GM12878 (cell line): Measurements from ENCODE around the gene MRPL37. TPM values are rescaled to one million over a fixed set of nuclear protein-coding genes. Genes with fewer than 3 reads are reported as not detected.

Experiments
- ATAC-seq: fragments of 200-7000 bp; cut with Tn5 transposase; 3 replicates; pipeline ENCODE4 v1.9.1; 2020; ENCODE audit warnings: mild to moderate bottlenecking, moderate library complexity
- BruUV-seq: library from RNA; stranded (reverse); fragments of 400-500 nt; replicated peaks from 2 replicates; lab custom pipeline; 2021; lab: Mats Ljungman, UMichigan
- CTCF ChIA-PET: fragments of 300-600 bp; sonication (Branson Sonifier 250); formaldehyde crosslinking; extraction: SDS; loops from one replicate; lab custom pipeline; 2021; ENCODE audit warnings: inconsistent platforms; lab: Yijun Ruan, JAX
- POLR2A ChIA-PET: fragments of 350-600 bp; formaldehyde crosslinking; extraction: SDS; loops from one replicate; lab custom pipeline; 2021; ENCODE audit warnings: inconsistent platforms; lab: Charles Lee
- RAD21 ChIA-PET: fragments of 300-600 bp; sonication (Branson Sonifier 250); formaldehyde crosslinking; loops from one replicate; lab custom pipeline; 2023; ENCODE audit warnings: antibody characterized with exemption; ENCODE audit not compliant: unreplicated experiment; lab: Charles Lee
- SMC1A ChIA-PET: fragments of 300-600 bp; sonication (Branson Sonifier 250); formaldehyde crosslinking; loops from one replicate; lab custom pipeline; 2023; ENCODE audit not compliant: unreplicated experiment, uncharacterized antibody; lab: Charles Lee
- DNase-seq: peaks from one replicate; pipeline ENCODE4 v3.0.0-alpha.2; 2011; ENCODE audit warnings: low read depth, low spot score
- FAIRE-seq: peaks from 3 replicates; lab custom pipeline; 2011; peaks lifted over from hg19 to GRCh38; lab: Jason Lieb, UNC
- H2AFZ ChIP-seq: 2 replicates; pipeline ENCODE4 v1.6.0; 2011; ENCODE audit warnings: low read depth, low read length, control low read depth; ENCODE audit not compliant: control insufficient read depth
- H3K27ac ChIP-seq: 2 replicates; pipeline ENCODE4 v1.5.1; 2011; ENCODE audit warnings: control low read depth; ENCODE audit not compliant: control insufficient read depth, insufficient read depth
- H3K27me3 ChIP-seq, 2 experiments: replicated peaks in 1 of 2; 2 replicates each; pipeline versions ENCODE4 v1.6.0 to v1.6.1; 2011; ENCODE audit warnings: low read length in 1 of 2; ENCODE audit not compliant: control insufficient read depth in 2 of 2, insufficient read depth in 2 of 2
- H3K36me3 ChIP-seq, 2 experiments: 2 replicates each; pipeline ENCODE4 v1.5.1; 2011; ENCODE audit warnings: low read length in 1 of 2; ENCODE audit not compliant: control insufficient read depth in 2 of 2, insufficient read depth in 2 of 2
- H3K4me1 ChIP-seq: 2 replicates; pipeline ENCODE4 v1.6.1; 2011; ENCODE audit warnings: mild to moderate bottlenecking, low read length, moderate library complexity, mixed read lengths; ENCODE audit not compliant: control insufficient read depth, insufficient read depth
- H3K4me2 ChIP-seq: 2 replicates; pipeline ENCODE4 v1.6.0; 2011; ENCODE audit warnings: control low read depth; ENCODE audit not compliant: control insufficient read depth, insufficient read depth
- H3K4me3 ChIP-seq: fragments of 200-600 bp; sonication (generic); 2 replicates; pipeline ENCODE4 v1.5.1; 2016
- H3K79me2 ChIP-seq: 2 replicates; pipeline ENCODE4 v1.6.0; 2011; ENCODE audit warnings: low read length; ENCODE audit not compliant: control insufficient read depth, insufficient read depth
- H3K9ac ChIP-seq: 2 replicates; pipeline ENCODE4 v1.8.0; 2011; ENCODE audit warnings: low read length, control low read depth, mixed read lengths; ENCODE audit not compliant: control insufficient read depth, insufficient read depth
- H3K9me3 ChIP-seq: replicated peaks from 3 replicates; pipeline ENCODE4 v1.5.1; 2011; ENCODE audit warnings: mild to moderate bottlenecking, low read length; ENCODE audit not compliant: control insufficient read depth, insufficient read depth
- H4K20me1 ChIP-seq: 2 replicates; pipeline ENCODE4 v1.6.0; 2011; ENCODE audit not compliant: control insufficient read depth, insufficient read depth
- CHD4 ChIP-seq: fragments of 200-600 bp; sonication (generic); IDR thresholded peaks from 2 replicates; pipeline ENCODE4 v1.6.1; 2016; ENCODE audit warnings: mild to moderate bottlenecking
- CUX1 ChIP-seq: IDR thresholded peaks from 2 replicates; pipeline ENCODE4 v1.6.1; 2012; ENCODE audit warnings: improper control_type of control experiment, low read depth, low read length; ENCODE audit not compliant: insufficient replicate concordance
- E4F1 ChIP-seq: fragments of 450-650 bp; IDR thresholded peaks from 2 replicates; pipeline ENCODE4 v1.6.1; 2018; ENCODE audit warnings: borderline replicate concordance, mild to moderate bottlenecking; ENCODE audit not compliant: partially characterized antibody
- ELK1 ChIP-seq: IDR thresholded peaks from 2 replicates; pipeline ENCODE4 v1.6.1; 2012; ENCODE audit warnings: low read depth, low read length, improper control_type of control experiment
- EP300 ChIP-seq, 2 experiments: fragments of 150-350 bp in 1 of 2; IDR thresholded peaks; 2 replicates each; pipeline ENCODE4 v1.6.1; 2011 to 2012; ENCODE audit warnings: low read depth in 2 of 2, low read length in 2 of 2, borderline replicate concordance in 1 of 2, improper control_type of control experiment in 1 of 2, inconsistent platforms in 1 of 2; ENCODE audit not compliant: control insufficient read depth in 1 of 2
- ESRRA ChIP-seq: IDR thresholded peaks from 2 replicates; pipeline ENCODE4 v1.6.1; 2012; ENCODE audit warnings: mild to moderate bottlenecking, low read length, improper control_type of control experiment
- FOXM1 ChIP-seq: IDR thresholded peaks from 2 replicates; pipeline ENCODE4 v1.6.1; 2012; ENCODE audit warnings: low read depth, mild to moderate bottlenecking, inconsistent platforms, low read length, moderate library complexity
- NKRF ChIP-seq: fragments of 450-650 bp; conservative IDR thresholded peaks from 2 replicates; pipeline ENCODE4 v1.6.1; 2017; ENCODE audit warnings: mild to moderate bottlenecking, moderate library complexity
- POLR2AphosphoS2 ChIP-seq: IDR thresholded peaks from 2 replicates; pipeline ENCODE4 v1.6.1; 2011; ENCODE audit warnings: low read depth, mild to moderate bottlenecking, low read length, improper control_type of control experiment, moderate library complexity
- POLR2AphosphoS5 ChIP-seq: IDR thresholded peaks from 2 replicates; pipeline ENCODE4 v1.6.1; 2011; ENCODE audit warnings: mild to moderate bottlenecking, low read length, inconsistent platforms
- RFX5 ChIP-seq: IDR thresholded peaks from 2 replicates; pipeline ENCODE4 v1.6.1; 2011; ENCODE audit warnings: low read depth, low read length, improper control_type of control experiment
- SMARCA5 ChIP-seq: fragments of 450-650 bp; IDR thresholded peaks from 2 replicates; pipeline ENCODE4 v1.6.1; 2017; ENCODE audit warnings: mild to moderate bottlenecking
- WRNIP1 ChIP-seq: IDR thresholded peaks from 2 replicates; pipeline ENCODE4 v1.6.1; 2011; ENCODE audit warnings: low read depth, low read length, improper control_type of control experiment, borderline replicate concordance
- ZNF384 ChIP-seq: IDR thresholded peaks from 2 replicates; pipeline ENCODE4 v1.6.1; 2012; ENCODE audit warnings: low read depth, mild to moderate bottlenecking, low read length, improper control_type of control experiment, borderline replicate concordance
- WGBS: methylation state at CpG from one replicate; pipeline ENCODE4 v1.1.6; 2016; ENCODE audit warnings: low lambda C conversion rate; ENCODE audit not compliant: insufficient replicate concordance, insufficient coverage; ENCODE audit errors: missing lambda C conversion rate; 5-methylcytosine and 5-hydroxymethylcytosine counted together
- in situ Hi-C: fragments of 300-500 bp; cut with MboI; formaldehyde crosslinking; loops from 9 replicates; pipeline ENCODE4 v1.14.3; 2018; ENCODE audit warnings: mixed read lengths
- intact Hi-C: fragments of 100-400 bp; cut with micrococcal nuclease; formaldehyde crosslinking; loops from one replicate; pipeline ENCODE4 v1.14.2; 2022; ENCODE audit not compliant: unreplicated experiment
- polyA plus RNA-seq, 11 experiments: library from polyadenylated mRNA; depleted of rRNA in 4 of 11; unstranded in 6 of 11; stranded (reverse) in 5 of 11; fragments of >200 nt; fragmentation: Nextera tagmentation in 4 of 11; fragmentation: Illumina TruSeq in 1 of 11; extraction: Ambion mirVana in 4 of 11; extraction: Trizol in 1 of 11; gene quantifications; 1 replicate in 1 of 11; 2 replicates in 10 of 11; pipeline versions ENCODE4 v1.2.1 to v1.2.3, GENCODE V29; 2011 to 2016; ENCODE audit warnings: inconsistent platforms in 2 of 11, missing spikeins in 2 of 11, low read depth in 1 of 11
- total RNA-seq, 4 experiments: library from RNA; depleted of rRNA in 3 of 4; stranded (reverse); fragments of >200 nt in 3 of 4; fragmentation: Illumina TruSeq in 1 of 4; extraction: Trizol in 1 of 4; gene quantifications; 2 replicates each; pipeline versions ENCODE4 v1.2.1 to v1.2.3, GENCODE V29; 2013 to 2021

Gene MRPL37
- total and polyA plus RNA-seq, 10 of the 15 experiments (the other 5 are each of a cell fraction or from before 2014, with no cell fraction given), result 41.4 to 217 (median 159) TPM

GRCh38 chr1:54174106-54174505 is 25.9 kb upstream of the MRPL37 start:
- in situ Hi-C loops (no loop called here), intact Hi-C loops (no loop called here)
- RAD21 ChIA-PET, result no interaction called here
- Histone ChIP-seq H3K27ac (no peak overlapping the region), H3K79me2 (no peaks in the 10 kb centered on the region), H3K36me3 (no peaks in the 10 kb centered on the region), H3K4me1 (no peaks in the 10 kb centered on the region), H3K27me3 (no peaks in the 10 kb centered on the region), H3K9ac (no peak overlapping the region), H2AFZ (no peak overlapping the region), H3K4me2 (no peak overlapping the region), H3K9me3 (no peaks in the 10 kb centered on the region), H3K4me3 (no peak overlapping the region), H4K20me1 (no peaks in the 10 kb centered on the region)
- POLR2A ChIA-PET, result no interaction called here
- no TSS peak for BruUV-seq
- DNase-seq (no peak), ATAC-seq (no peak), FAIRE-seq (no peak)
- SMC1A ChIA-PET, result no interaction called here
- 64% methylated on average over 4 of the region's 4 CpGs for WGBS
- CTCF ChIA-PET, result no interaction called here
- TF ChIP-seq WRNIP1 (no peak), CUX1 (no peak), CHD4 (no peak), ESRRA (no peak), POLR2AphosphoS5 (no peak), POLR2AphosphoS2 (no peak), FOXM1 (no peak), ELK1 (no peak), ZNF384 (no peak), NKRF (no peak), RFX5 (no peak), EP300 (IDR thresholded peaks at IDR 0.05; ENCODE audit: borderline replicate concordance in 1 of 2, control insufficient read depth in 1 of 2, low read depth in 2 of 2, low read length in 2 of 2) (no peak), SMARCA5 (no peak), E4F1 (no peak)
